Heart left ventricle (tissue), 13 donors: ENCODE results near the gene COL1A1.

Experiments used
- CTCF ChIP-seq, 12 donors: fragments of 200-600 bp; sonication (generic) in 4 of 12; IDR thresholded peaks; one replicate each; pipeline versions ENCODE4 v1.5.0 to v1.8.0; 2018 to 2022; ENCODE audit warnings: antibody characterized with exemption in 12 of 12, mild to moderate bottlenecking in 5 of 12
- POLR2A ChIP-seq, 2 donors: fragments of 450-650 bp; IDR thresholded peaks; one replicate each; pipeline ENCODE4 v1.6.1; 2017; ENCODE audit warnings: antibody characterized with exemption in 2 of 2, mild to moderate bottlenecking in 2 of 2, moderate library complexity in 2 of 2
- donor health status: ischemic (EF 13 %, LVEDD 7.1; RV severe dilation, severe dysfunction).
- donor health status: DM: no; HTN: yes; CAD: no.
- donor health status: DM: no; HTN: no; CAD: no.
- donor health status: ischemic (EF 25% LVEDD 6.9; RV normal size, moderate dysfunction).
- donor health status: ischemic (EF 25% LVEDD 5.7; RV mildly dilated, moderate dysfunction).
- donor health status: ischemic (EF 35%, LVEDD 5.7; RV mildly dilated, moderate dysfunction).
- donor health status: nonischemic (EF 11% LVEDD 7.7; RV severe dilation, severe dysfunction).
- donor health status: DM: yes; HTN: yes; CAD: no.
- donor health status: PGD.
- donor health status: ischemic (EF 29% LVEDD 5.4; RV normal size, mild dysfunction).
- donor health status: nonischemic (EF 23%, LVEDD 6.1; RV moderate dilation, normal function).

GRCh38 chr17:50214976-50215760, 13.7 kb upstream of the COL1A1 start:
- TF ChIP-seq POLR2A (IDR thresholded peaks at IDR 0.05) (no peak), CTCF (IDR thresholded peaks at IDR 0.05) (no peak)
